WTC11 (cell line): ENCODE data around the gene CTRL. TPM values are rescaled to one million over a fixed set of nuclear protein-coding genes. Genes with fewer than 3 reads are reported as not detected.

Experiments
- ATAC-seq: fragments of 200-7000 bp; cut with Tn5 transposase; 2 replicates; pipeline ENCODE4 v1.10.0; 2021; ENCODE audit warnings: mild to moderate bottlenecking, moderate library complexity
- CTCF ChIA-PET: fragments of 300-600 bp; sonication (Branson Sonifier 250); formaldehyde crosslinking; loops from one replicate; lab custom pipeline; 2021; ENCODE audit warnings: antibody characterized with exemption; lab: Charles Lee
- POLR2A ChIA-PET: fragments of 350-600 bp; sonication (Branson Sonifier 250); formaldehyde crosslinking; loops from one replicate; lab custom pipeline; 2021; ENCODE audit warnings: antibody characterized with exemption; lab: Charles Lee
- DNase-seq: peaks from one replicate; pipeline ENCODE4 v3.0.0; 2021; ENCODE audit warnings: low spot score
- H3K27ac Mint-ChIP-seq: 2 replicates; pipeline ENCODE4 v1.8.0; 2021; ENCODE audit warnings: mixed read lengths
- H3K27me3 Mint-ChIP-seq: 2 replicates; pipeline ENCODE4 v1.8.0; 2021; ENCODE audit warnings: low read depth, mild to moderate bottlenecking, moderate library complexity, mixed read lengths
- H3K36me3 Mint-ChIP-seq: 2 replicates; pipeline ENCODE4 v1.8.0; 2021; ENCODE audit warnings: mixed read lengths
- H3K4me1 Mint-ChIP-seq: 2 replicates; pipeline ENCODE4 v1.8.0; 2022; ENCODE audit warnings: mixed read lengths
- H3K4me3 Mint-ChIP-seq: 2 replicates; pipeline ENCODE4 v1.8.0; 2021; ENCODE audit warnings: mild to moderate bottlenecking, moderate library complexity, mixed read lengths
- H3K9me3 Mint-ChIP-seq: 2 replicates; pipeline ENCODE4 v1.8.0; 2021; ENCODE audit warnings: mixed read lengths
- ATF1 ChIP-seq: sonication (generic); formaldehyde crosslinking; IDR thresholded peaks from 2 replicates; pipeline ENCODE4 v1.8.1; 2023; ENCODE audit warnings: mild to moderate bottlenecking, moderate library complexity, missing genetic modification reagents
- ATF2 ChIP-seq: sonication (generic); formaldehyde crosslinking; IDR thresholded peaks from 2 replicates; pipeline ENCODE4 v1.8.1; 2022; ENCODE audit warnings: low read depth, missing genetic modification reagents, borderline replicate concordance
- ATF6 ChIP-seq: sonication (generic); formaldehyde crosslinking; IDR thresholded peaks from 2 replicates; pipeline ENCODE4 v1.8.1; 2023; ENCODE audit warnings: mild to moderate bottlenecking, missing genetic modification reagents
- CTCF ChIP-seq: fragments of 200-600 bp; IDR thresholded peaks from 2 replicates; pipeline ENCODE4 v1.8.0; 2022; ENCODE audit warnings: antibody characterized with exemption
- ESRRA ChIP-seq: sonication (generic); formaldehyde crosslinking; IDR thresholded peaks from 2 replicates; pipeline ENCODE4 v1.8.1; 2022; ENCODE audit warnings: mild to moderate bottlenecking, missing genetic modification reagents, borderline replicate concordance
- FOXP4 ChIP-seq: sonication (generic); formaldehyde crosslinking; IDR thresholded peaks from 2 replicates; pipeline ENCODE4 v1.8.0; 2022; ENCODE audit warnings: mild to moderate bottlenecking, missing genetic modification reagents
- GRHL2 ChIP-seq: fragments of 250-450 bp; sonication (Bioruptor Pico); IDR thresholded peaks from 2 replicates; pipeline ENCODE4 v1.8.0; 2022; ENCODE audit warnings: mild to moderate bottlenecking, moderate library complexity; ENCODE audit not compliant: insufficient replicate concordance, severe bottlenecking
- HMGA2 ChIP-seq: fragments of 250-450 bp; sonication (Bioruptor Pico); IDR thresholded peaks from 2 replicates; pipeline ENCODE4 v1.4.0; 2021; ENCODE audit warnings: mild to moderate bottlenecking, moderate library complexity
- IRF2 ChIP-seq: sonication (generic); formaldehyde crosslinking; IDR thresholded peaks from 2 replicates; pipeline ENCODE4 v1.8.0; 2022; ENCODE audit warnings: low read depth, missing genetic modification reagents, borderline replicate concordance
- MYBL2 ChIP-seq: sonication (generic); formaldehyde crosslinking; IDR thresholded peaks from 2 replicates; pipeline ENCODE4 v1.8.1; 2023; ENCODE audit warnings: mild to moderate bottlenecking, moderate library complexity, missing genetic modification reagents
- PRRX2 ChIP-seq: fragments of 250-450 bp; sonication (Bioruptor Pico); IDR thresholded peaks from 2 replicates; pipeline ENCODE4 v1.8.0; 2021; ENCODE audit warnings: mild to moderate bottlenecking
- SMAD4 ChIP-seq: sonication (generic); formaldehyde crosslinking; IDR thresholded peaks from 2 replicates; pipeline ENCODE4 v1.8.0; 2022; ENCODE audit warnings: mild to moderate bottlenecking, missing genetic modification reagents
- TEAD1 ChIP-seq: sonication (generic); formaldehyde crosslinking; IDR thresholded peaks from 2 replicates; pipeline ENCODE4 v1.8.0; 2022; ENCODE audit warnings: mild to moderate bottlenecking, missing genetic modification reagents
- ZBTB43 ChIP-seq: sonication (generic); formaldehyde crosslinking; IDR thresholded peaks from 2 replicates; pipeline ENCODE4 v1.8.1; 2023; ENCODE audit warnings: mild to moderate bottlenecking, missing genetic modification reagents
- ZNF232 ChIP-seq: sonication (generic); formaldehyde crosslinking; IDR thresholded peaks from 2 replicates; pipeline ENCODE4 v1.8.0; 2022; ENCODE audit warnings: mild to moderate bottlenecking, missing genetic modification reagents
- ZNF423 ChIP-seq: fragments of 250-450 bp; sonication (Bioruptor Pico); IDR thresholded peaks from 2 replicates; pipeline ENCODE4 v2.1.2; 2022; ENCODE audit warnings: mild to moderate bottlenecking, moderate library complexity
- ZNF425 ChIP-seq: fragments of 250-450 bp; sonication (Bioruptor Pico); conservative IDR thresholded peaks from 2 replicates; pipeline ENCODE4 v1.9.0; 2021; ENCODE audit warnings: mild to moderate bottlenecking
- ZNF532 ChIP-seq: fragments of 250-450 bp; sonication (Bioruptor Pico); IDR thresholded peaks from 2 replicates; pipeline ENCODE4 v1.9.0; 2021; ENCODE audit warnings: mild to moderate bottlenecking, borderline replicate concordance
- total RNA-seq: library from RNA; stranded (reverse); gene quantifications from 3 replicates; pipeline ENCODE4 v1.2.3, GENCODE V29; 2021

The CTRL gene
- total RNA-seq, 1 experiment from 2014 or later = 2.8 TPM

- no peaks in the 10 kb centered on the region for H3K27me3 Mint-ChIP-seq
- ATAC-seq (peak; percentile 2), DNase-seq (no peak)
- H3K36me3 Mint-ChIP-seq = peaks cover 17% of the 10 kb centered on the region
- no peak overlapping the region for H3K27ac Mint-ChIP-seq
- no peaks in the 10 kb centered on the region for H3K9me3 Mint-ChIP-seq
- ChIA-PET CTCF (interaction anchor here (0.8 to 5.5 kb wide), 12 partner anchors 12 to 365 kb away, joined by 3 to 144 read pairs (median 4); partner anchors contain the start of genes CTRL, EDC4, PSMB10 and RANBP10), POLR2A (interaction anchor here (3.8 kb wide), 1 partner anchor 50 kb away, joined by 30 read pairs; the partner anchor contains the start of gene PSMB10)
- peaks cover 23% of the 10 kb centered on the region for H3K4me1 Mint-ChIP-seq
- no peak overlapping the region for H3K4me3 Mint-ChIP-seq
- TF ChIP-seq ZNF232 (no peak), GRHL2 (CRISPR knock-in tag) (no peak), HMGA2 (CRISPR knock-in tag) (no peak), ZNF425 (CRISPR knock-in tag) (no peak), FOXP4 (no peak), ATF1 (no peak), IRF2 (CRISPR knock-in tag) (no peak), MYBL2 (CRISPR knock-in tag) (no peak), TEAD1 (CRISPR knock-in tag) (no peak), ATF6 (CRISPR knock-in tag) (no peak), ZNF423 (CRISPR knock-in tag) (no peak), SMAD4 (CRISPR knock-in tag) (no peak), ESRRA (CRISPR knock-in tag) (no peak), CTCF (no peak), ZNF532 (no peak), ZBTB43 (no peak), PRRX2 (CRISPR knock-in tag) (no peak), ATF2 (CRISPR knock-in tag) (no peak)
Observed at GRCh38 chr16:67885976-67886375, 45.7 kb downstream of the CTRL start.
